WTC11 (cell line): ENCODE measurements around the gene ROBO2.

Source experiments
- RELA ChIP-seq: sonication (generic); formaldehyde crosslinking; IDR thresholded peaks from 2 replicates; pipeline ENCODE4 v1.8.1; 2022; ENCODE audit warnings: missing genetic modification reagents, mild to moderate bottlenecking, borderline replicate concordance
- ZNF121 ChIP-seq: sonication (generic); formaldehyde crosslinking; IDR thresholded peaks from 2 replicates; pipeline ENCODE4 v1.8.0; 2023; ENCODE audit warnings: missing genetic modification reagents
- TF ChIP-seq, protein P1 (sequence below): fragments of 200-600 bp; IDR thresholded peaks from 2 replicates; pipeline ENCODE4 v1.8.0; 2022; ENCODE audit warnings: antibody characterized with exemption
- TF ChIP-seq, protein P2 (sequence below): sonication (generic); formaldehyde crosslinking; conservative IDR thresholded peaks from 2 replicates; pipeline ENCODE4 v1.8.1; 2023; ENCODE audit warnings: mild to moderate bottlenecking, low read depth, missing genetic modification reagents, moderate library complexity

DNA sequence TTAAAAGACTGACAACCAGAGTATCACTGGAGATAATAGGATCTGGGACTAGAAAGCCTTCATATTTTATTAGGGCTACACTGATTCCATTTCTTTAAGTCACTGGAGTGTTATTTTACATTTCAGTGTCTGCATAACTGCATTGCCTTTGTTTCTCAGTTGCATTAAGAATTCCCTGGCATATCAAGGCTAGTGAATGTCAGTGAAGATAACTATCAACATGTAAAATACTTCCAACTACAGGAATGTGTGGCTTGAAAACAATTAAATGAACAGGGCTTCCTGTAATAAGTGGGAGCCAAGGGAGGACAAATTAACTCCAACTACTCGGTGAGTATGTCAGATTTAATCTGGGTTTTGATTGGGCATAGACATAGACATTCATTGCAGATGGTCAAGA lies 628.5 kb downstream of the ROBO2 start:
- TF ChIP-seq, protein P1, sequence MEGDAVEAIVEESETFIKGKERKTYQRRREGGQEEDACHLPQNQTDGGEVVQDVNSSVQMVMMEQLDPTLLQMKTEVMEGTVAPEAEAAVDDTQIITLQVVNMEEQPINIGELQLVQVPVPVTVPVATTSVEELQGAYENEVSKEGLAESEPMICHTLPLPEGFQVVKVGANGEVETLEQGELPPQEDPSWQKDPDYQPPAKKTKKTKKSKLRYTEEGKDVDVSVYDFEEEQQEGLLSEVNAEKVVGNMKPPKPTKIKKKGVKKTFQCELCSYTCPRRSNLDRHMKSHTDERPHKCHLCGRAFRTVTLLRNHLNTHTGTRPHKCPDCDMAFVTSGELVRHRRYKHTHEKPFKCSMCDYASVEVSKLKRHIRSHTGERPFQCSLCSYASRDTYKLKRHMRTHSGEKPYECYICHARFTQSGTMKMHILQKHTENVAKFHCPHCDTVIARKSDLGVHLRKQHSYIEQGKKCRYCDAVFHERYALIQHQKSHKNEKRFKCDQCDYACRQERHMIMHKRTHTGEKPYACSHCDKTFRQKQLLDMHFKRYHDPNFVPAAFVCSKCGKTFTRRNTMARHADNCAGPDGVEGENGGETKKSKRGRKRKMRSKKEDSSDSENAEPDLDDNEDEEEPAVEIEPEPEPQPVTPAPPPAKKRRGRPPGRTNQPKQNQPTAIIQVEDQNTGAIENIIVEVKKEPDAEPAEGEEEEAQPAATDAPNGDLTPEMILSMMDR: no peak
- TF ChIP-seq RELA (CRISPR knock-in tag) (no peak), ZNF121 (no peak)
- TF ChIP-seq, protein P2, sequence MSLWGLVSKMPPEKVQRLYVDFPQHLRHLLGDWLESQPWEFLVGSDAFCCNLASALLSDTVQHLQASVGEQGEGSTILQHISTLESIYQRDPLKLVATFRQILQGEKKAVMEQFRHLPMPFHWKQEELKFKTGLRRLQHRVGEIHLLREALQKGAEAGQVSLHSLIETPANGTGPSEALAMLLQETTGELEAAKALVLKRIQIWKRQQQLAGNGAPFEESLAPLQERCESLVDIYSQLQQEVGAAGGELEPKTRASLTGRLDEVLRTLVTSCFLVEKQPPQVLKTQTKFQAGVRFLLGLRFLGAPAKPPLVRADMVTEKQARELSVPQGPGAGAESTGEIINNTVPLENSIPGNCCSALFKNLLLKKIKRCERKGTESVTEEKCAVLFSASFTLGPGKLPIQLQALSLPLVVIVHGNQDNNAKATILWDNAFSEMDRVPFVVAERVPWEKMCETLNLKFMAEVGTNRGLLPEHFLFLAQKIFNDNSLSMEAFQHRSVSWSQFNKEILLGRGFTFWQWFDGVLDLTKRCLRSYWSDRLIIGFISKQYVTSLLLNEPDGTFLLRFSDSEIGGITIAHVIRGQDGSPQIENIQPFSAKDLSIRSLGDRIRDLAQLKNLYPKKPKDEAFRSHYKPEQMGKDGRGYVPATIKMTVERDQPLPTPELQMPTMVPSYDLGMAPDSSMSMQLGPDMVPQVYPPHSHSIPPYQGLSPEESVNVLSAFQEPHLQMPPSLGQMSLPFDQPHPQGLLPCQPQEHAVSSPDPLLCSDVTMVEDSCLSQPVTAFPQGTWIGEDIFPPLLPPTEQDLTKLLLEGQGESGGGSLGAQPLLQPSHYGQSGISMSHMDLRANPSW: no peak
